ENCODE data around the gene ZNF609.

Gene ZNF609

DNA sequence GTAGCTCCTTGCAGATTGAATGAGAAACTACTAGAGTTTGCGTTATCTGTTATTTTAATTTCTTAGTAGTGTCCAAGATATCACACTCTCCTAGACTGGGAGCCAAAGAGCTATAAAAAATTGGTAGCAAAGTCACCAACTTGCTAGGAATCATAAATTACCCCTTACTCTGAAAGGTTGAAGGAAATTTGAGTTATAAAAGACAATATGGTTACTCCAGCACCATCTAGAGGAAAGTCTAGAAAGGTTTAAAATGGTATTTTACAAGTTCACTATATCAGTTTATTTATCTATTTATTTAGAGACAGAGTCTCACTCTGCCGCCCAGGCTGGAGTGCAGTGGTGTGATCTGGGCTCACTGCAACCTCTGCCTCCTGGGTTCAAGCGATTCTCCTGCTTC is 193.4 kb downstream of the ZNF609 start:
- Histone ChIP-seq H3K36me3 (ENCODE audit: control insufficient read depth in 5 of 5, insufficient read depth in 5 of 5, low read length in 5 of 5) (peaks cover 0 to 2% (median 0%) of the 10 kb centered on the region in 5 donors), H3K9ac (ENCODE audit: low read length in 5 of 5) (no peak overlapping the region), H3K27me3 (ENCODE audit: control insufficient read depth in 5 of 5, insufficient read depth in 4 of 5, low read length in 5 of 5) (no peaks in the 10 kb centered on the region), H3K27ac (ENCODE audit: low read depth, low read length) (no peak overlapping the region), H3K4me3 (ENCODE audit: low read depth in 1 of 5, low read length in 5 of 5) (no peak overlapping the region), H3K4me1 (ENCODE audit: control insufficient read depth in 5 of 5, insufficient read depth in 5 of 5, low read length in 5 of 5) (peaks cover 0 to 7% (median 0%) of the 10 kb centered on the region in 5 donors), H3K9me3 (ENCODE audit: control insufficient read depth in 5 of 5, low read length in 5 of 5) (no peaks in the 10 kb centered on the region)

DNA sequence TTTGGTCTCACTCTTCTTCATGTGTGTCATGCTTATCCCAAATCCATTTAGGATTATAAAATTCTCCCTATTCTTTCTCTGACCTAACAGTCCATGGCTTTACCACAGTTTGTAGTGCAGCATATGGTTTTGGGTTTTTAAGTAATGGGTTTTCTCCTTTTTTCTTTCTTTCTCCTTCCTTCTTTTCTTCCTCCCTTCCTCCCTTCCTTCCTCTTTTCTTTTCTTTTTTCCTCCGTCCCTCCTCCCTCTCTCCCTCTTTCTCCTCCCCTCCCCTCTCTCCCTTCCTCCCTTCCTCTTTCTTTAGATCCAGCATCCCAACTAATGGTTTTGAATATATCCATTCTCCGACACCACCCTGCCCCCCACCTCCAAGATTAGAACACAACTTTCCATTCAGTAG is 196.1 kb downstream of the ZNF609 start:
- Histone ChIP-seq H3K36me3 (ENCODE audit: control insufficient read depth in 5 of 5, insufficient read depth in 5 of 5, low read length in 5 of 5) (peaks cover 0 to 2% (median 0%) of the 10 kb centered on the region in 5 donors), H3K4me1 (ENCODE audit: control insufficient read depth in 5 of 5, insufficient read depth in 5 of 5, low read length in 5 of 5) (peaks cover 0 to 7% (median 0%) of the 10 kb centered on the region in 5 donors), H3K27me3 (ENCODE audit: control insufficient read depth in 5 of 5, insufficient read depth in 4 of 5, low read length in 5 of 5) (no peaks in the 10 kb centered on the region), H3K4me3 (ENCODE audit: low read depth in 1 of 5, low read length in 5 of 5) (no peak overlapping the region), H3K27ac (ENCODE audit: low read depth, low read length) (no peak overlapping the region), H3K9me3 (ENCODE audit: control insufficient read depth in 5 of 5, low read length in 5 of 5) (no peaks in the 10 kb centered on the region), H3K9ac (ENCODE audit: low read length in 5 of 5) (no peak overlapping the region)

DNA sequence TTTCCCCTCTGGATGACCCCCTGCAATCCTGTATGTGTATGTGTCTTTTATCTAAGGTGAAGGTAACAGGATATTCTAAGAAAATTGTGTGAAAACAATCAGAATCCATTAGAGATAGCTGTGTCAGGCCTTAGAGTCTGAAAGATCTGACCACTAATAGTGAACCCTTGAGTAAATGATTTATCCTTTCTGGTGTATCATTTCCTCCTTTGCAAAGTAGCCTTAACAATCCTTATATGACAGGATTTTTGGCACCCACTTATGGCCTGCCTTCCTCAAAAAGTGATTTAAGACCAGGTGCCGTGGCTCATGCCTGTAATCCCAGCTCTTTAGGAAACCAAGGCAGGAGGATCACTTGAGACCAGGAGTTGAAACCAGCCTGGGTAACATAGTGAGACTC is 204.8 kb downstream of the ZNF609 start:
- H3K9me3 ChIP-seq (ENCODE audit: control insufficient read depth in 5 of 5, low read length in 5 of 5) = no peaks in the 10 kb centered on the region
- no peak overlapping the region for H3K27ac ChIP-seq (ENCODE audit: low read depth, low read length)
- H3K4me3 ChIP-seq (ENCODE audit: low read depth in 1 of 5, low read length in 5 of 5) = no peak overlapping the region

GRCh38 chr15:64667736-64668161 is 207.4 kb downstream of the ZNF609 start:
- H3K36me3 ChIP-seq (ENCODE audit: control insufficient read depth in 5 of 5, insufficient read depth in 5 of 5, low read length in 5 of 5) = peaks cover 0 to 4% (median 3%) of the 10 kb centered on the region in 5 donors
- H3K27ac ChIP-seq (ENCODE audit: low read depth, low read length) = no peak overlapping the region
- H3K4me3 ChIP-seq (ENCODE audit: low read depth in 1 of 5, low read length in 5 of 5) = no peak overlapping the region
- H3K27me3 ChIP-seq (ENCODE audit: control insufficient read depth in 5 of 5, insufficient read depth in 4 of 5, low read length in 5 of 5) = no peaks in the 10 kb centered on the region
- peaks cover 0 to 3% (median 0%) of the 10 kb centered on the region in 5 donors for H3K4me1 ChIP-seq (ENCODE audit: control insufficient read depth in 5 of 5, insufficient read depth in 5 of 5, low read length in 5 of 5)
- no peaks in the 10 kb centered on the region for H3K9me3 ChIP-seq (ENCODE audit: control insufficient read depth in 5 of 5, low read length in 5 of 5)
- H3K9ac ChIP-seq (ENCODE audit: low read length in 5 of 5) = no peak overlapping the region

More for the DNA sequence above, 204.8 kb downstream of the ZNF609 start:
- H3K9ac ChIP-seq (ENCODE audit: low read length in 5 of 5) = no peak overlapping the region
- H3K4me1 ChIP-seq (ENCODE audit: control insufficient read depth in 5 of 5, insufficient read depth in 5 of 5, low read length in 5 of 5) = no peaks in the 10 kb centered on the region
- no peaks in the 10 kb centered on the region for H3K27me3 ChIP-seq (ENCODE audit: control insufficient read depth in 5 of 5, insufficient read depth in 4 of 5, low read length in 5 of 5)
- peaks cover 0 to 3% (median 2%) of the 10 kb centered on the region in 5 donors for H3K36me3 ChIP-seq (ENCODE audit: control insufficient read depth in 5 of 5, insufficient read depth in 5 of 5, low read length in 5 of 5)

DNA sequence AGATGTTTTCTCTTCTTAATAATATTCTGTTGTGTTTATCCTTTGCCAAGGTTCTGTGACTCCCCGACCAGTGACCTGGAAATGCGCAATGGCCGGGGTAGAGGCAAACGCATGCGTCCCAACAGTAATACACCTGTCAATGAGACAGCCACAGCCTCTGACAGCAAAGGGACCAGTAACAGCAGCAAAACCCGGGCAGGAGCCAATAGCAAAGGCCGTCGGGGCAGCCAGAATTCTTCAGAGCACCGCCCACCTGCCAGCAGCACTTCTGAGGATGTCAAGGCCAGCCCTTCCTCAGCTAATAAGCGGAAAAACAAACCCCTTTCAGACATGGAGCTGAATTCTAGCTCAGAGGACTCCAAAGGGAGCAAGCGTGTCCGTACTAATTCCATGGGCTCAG is 213.5 kb downstream of the ZNF609 start:
- no peak overlapping the region for H3K4me3 ChIP-seq (ENCODE audit: low read depth in 1 of 5, low read length in 5 of 5)
- H3K9ac ChIP-seq (ENCODE audit: low read length in 5 of 5) = no peak overlapping the region
- H3K27me3 ChIP-seq (ENCODE audit: control insufficient read depth in 5 of 5, insufficient read depth in 4 of 5, low read length in 5 of 5) = no peaks in the 10 kb centered on the region
- no peaks in the 10 kb centered on the region for H3K9me3 ChIP-seq (ENCODE audit: control insufficient read depth in 5 of 5, low read length in 5 of 5)
- H3K4me1 ChIP-seq (ENCODE audit: control insufficient read depth in 5 of 5, insufficient read depth in 5 of 5, low read length in 5 of 5) = peaks cover 0 to 3% (median 0%) of the 10 kb centered on the region in 5 donors
- H3K27ac ChIP-seq (ENCODE audit: low read depth, low read length) = no peak overlapping the region
- peaks cover 5 to 40% (median 37%) of the 10 kb centered on the region in 5 donors for H3K36me3 ChIP-seq (ENCODE audit: control insufficient read depth in 5 of 5, insufficient read depth in 5 of 5, low read length in 5 of 5)

DNA sequence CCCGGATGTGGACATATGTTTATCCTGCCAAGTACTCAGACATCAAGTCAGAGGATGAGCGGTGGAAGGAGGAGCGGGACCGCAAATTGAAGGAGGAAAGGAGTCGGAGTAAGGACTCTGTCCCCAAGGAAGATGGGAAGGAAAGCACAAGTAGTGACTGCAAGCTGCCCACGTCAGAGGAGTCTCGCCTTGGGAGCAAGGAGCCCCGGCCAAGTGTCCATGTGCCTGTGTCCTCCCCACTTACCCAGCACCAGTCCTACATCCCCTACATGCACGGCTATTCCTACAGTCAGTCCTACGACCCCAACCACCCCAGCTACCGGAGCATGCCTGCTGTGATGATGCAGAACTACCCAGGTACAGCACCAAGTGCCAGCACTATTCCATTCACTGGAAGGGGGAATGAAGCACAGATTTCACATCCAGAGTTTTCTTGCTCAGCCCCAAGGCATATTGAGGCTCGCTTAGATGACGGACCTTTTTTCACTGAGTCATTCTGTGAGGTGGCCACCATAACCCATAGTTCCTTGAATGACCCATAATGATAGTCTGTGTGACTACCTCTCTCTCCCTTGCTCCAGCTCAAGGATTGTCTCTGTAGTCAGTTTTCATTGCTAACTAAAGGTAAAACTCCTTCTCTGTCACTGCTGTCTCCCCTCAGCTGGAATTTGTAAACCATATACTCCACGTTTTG is 217.9 kb downstream of the ZNF609 start:
- Histone ChIP-seq H3K4me3 (ENCODE audit: low read depth in 1 of 5, low read length in 5 of 5) (no peak overlapping the region), H3K4me1 (ENCODE audit: control insufficient read depth in 5 of 5, insufficient read depth in 5 of 5, low read length in 5 of 5) (peaks cover 0 to 8% (median 0%) of the 10 kb centered on the region in 5 donors), H3K27ac (ENCODE audit: low read depth, low read length) (no peak overlapping the region), H3K27me3 (ENCODE audit: control insufficient read depth in 5 of 5, insufficient read depth in 4 of 5, low read length in 5 of 5) (no peaks in the 10 kb centered on the region), H3K9ac (ENCODE audit: low read length in 5 of 5) (no peak overlapping the region), H3K36me3 (ENCODE audit: control insufficient read depth in 5 of 5, insufficient read depth in 5 of 5, low read length in 5 of 5) (peaks cover 14 to 83% (median 71%) of the 10 kb centered on the region in 5 donors), H3K9me3 (ENCODE audit: control insufficient read depth in 5 of 5, low read length in 5 of 5) (no peaks in the 10 kb centered on the region)

DNA sequence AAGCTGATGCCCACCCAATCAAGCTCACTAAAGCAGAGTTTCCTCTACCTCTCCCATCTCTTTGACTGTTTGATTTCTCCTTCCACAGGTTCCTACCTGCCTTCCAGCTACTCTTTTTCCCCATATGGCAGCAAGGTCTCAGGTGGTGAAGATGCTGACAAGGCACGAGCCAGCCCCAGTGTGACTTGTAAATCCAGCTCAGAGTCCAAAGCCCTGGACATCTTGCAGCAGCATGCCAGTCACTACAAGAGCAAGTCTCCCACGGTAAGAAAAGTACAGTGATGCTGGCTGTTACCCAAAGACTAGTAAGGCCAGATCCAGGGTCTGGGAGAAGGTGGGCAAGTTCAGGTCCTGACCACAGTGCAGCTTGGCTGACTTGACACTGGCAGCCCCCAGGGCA is 219.7 kb downstream of the ZNF609 start:
- H3K36me3 ChIP-seq (ENCODE audit: control insufficient read depth in 5 of 5, insufficient read depth in 5 of 5, low read length in 5 of 5) = peaks cover 17 to 79% (median 71%) of the 10 kb centered on the region in 5 donors
- no peak overlapping the region for H3K4me3 ChIP-seq (ENCODE audit: low read depth in 1 of 5, low read length in 5 of 5)
- no peak overlapping the region for H3K27ac ChIP-seq (ENCODE audit: low read depth, low read length)
- no peaks in the 10 kb centered on the region for H3K9me3 ChIP-seq (ENCODE audit: control insufficient read depth in 5 of 5, low read length in 5 of 5)
- peaks cover 0 to 11% (median 5%) of the 10 kb centered on the region in 5 donors for H3K4me1 ChIP-seq (ENCODE audit: control insufficient read depth in 5 of 5, insufficient read depth in 5 of 5, low read length in 5 of 5)
- H3K9ac ChIP-seq (ENCODE audit: low read length in 5 of 5) = no peak overlapping the region
- no peaks in the 10 kb centered on the region for H3K27me3 ChIP-seq (ENCODE audit: control insufficient read depth in 5 of 5, insufficient read depth in 4 of 5, low read length in 5 of 5)

DNA sequence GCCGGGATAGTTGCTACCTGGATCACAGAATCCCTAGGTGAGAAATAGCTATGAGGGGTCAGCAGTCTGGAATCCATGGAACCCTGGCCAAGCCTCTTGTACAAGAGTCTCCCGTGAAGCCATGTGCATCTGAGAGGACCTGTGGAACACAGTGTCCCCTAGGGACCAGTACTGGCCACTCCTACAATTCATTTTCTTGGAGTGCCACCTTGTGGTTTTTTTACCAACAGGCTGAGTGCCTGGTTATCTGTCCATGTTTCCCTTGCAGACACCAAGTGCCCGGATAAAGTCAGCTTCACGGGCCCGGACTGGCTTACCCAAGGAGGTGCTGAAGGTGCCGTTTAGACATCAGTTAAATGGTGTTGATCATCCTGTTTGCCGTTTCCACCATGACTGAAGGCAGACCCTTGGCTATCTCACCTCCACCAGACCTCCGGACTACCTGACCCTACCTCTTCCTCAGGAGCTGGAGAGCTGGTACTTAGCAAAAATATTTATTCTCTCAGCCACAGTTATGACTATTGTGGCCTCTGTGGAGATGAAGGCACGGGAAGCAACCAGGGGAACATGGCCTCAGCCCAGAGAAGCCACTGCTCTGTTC is 221.1 kb downstream of the ZNF609 start:
- no peak overlapping the region for H3K9ac ChIP-seq (ENCODE audit: low read length in 5 of 5)
- H3K27me3 ChIP-seq (ENCODE audit: control insufficient read depth in 5 of 5, insufficient read depth in 4 of 5, low read length in 5 of 5) = no peaks in the 10 kb centered on the region
- no peak overlapping the region for H3K4me3 ChIP-seq (ENCODE audit: low read depth in 1 of 5, low read length in 5 of 5)
- peaks cover 17 to 76% (median 69%) of the 10 kb centered on the region in 5 donors for H3K36me3 ChIP-seq (ENCODE audit: control insufficient read depth in 5 of 5, insufficient read depth in 5 of 5, low read length in 5 of 5)
- H3K27ac ChIP-seq (ENCODE audit: low read depth, low read length) = no peak overlapping the region
- no peaks in the 10 kb centered on the region for H3K9me3 ChIP-seq (ENCODE audit: control insufficient read depth in 5 of 5, low read length in 5 of 5)
- peaks cover 0 to 11% (median 5%) of the 10 kb centered on the region in 5 donors for H3K4me1 ChIP-seq (ENCODE audit: control insufficient read depth in 5 of 5, insufficient read depth in 5 of 5, low read length in 5 of 5)

DNA sequence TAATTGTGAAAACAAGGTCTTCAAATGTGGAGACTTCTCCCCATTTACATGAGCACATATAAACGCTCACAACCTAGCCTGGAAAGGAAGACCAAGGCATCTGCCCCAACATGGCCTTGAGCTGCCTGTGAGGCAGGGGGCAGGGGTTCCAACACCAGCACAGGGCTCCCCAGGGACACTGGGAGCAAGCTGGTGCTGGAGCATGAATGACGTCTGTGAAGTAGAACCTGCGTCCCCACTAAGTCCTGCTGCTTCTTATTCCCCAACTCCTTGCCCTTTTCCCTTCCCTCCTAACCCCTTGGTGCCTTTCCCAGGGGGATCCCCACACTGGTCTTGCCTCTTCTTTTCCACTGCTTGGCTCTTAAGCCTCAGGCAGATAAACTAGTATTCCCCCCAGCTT is 221.9 kb downstream of the ZNF609 start:
- Histone ChIP-seq H3K36me3 (ENCODE audit: control insufficient read depth in 5 of 5, insufficient read depth in 5 of 5, low read length in 5 of 5) (peaks cover 17 to 84% (median 75%) of the 10 kb centered on the region in 5 donors), H3K27ac (ENCODE audit: low read depth, low read length) (no peak overlapping the region), H3K4me1 (ENCODE audit: control insufficient read depth in 5 of 5, insufficient read depth in 5 of 5, low read length in 5 of 5) (peaks cover 0 to 11% (median 9%) of the 10 kb centered on the region in 5 donors), H3K9me3 (ENCODE audit: control insufficient read depth in 5 of 5, low read length in 5 of 5) (no peaks in the 10 kb centered on the region), H3K4me3 (ENCODE audit: low read depth in 1 of 5, low read length in 5 of 5) (no peak overlapping the region), H3K9ac (ENCODE audit: low read length in 5 of 5) (peak overlapping the region in 2 of 5 donors; percentile 2 to 20), H3K27me3 (ENCODE audit: control insufficient read depth in 5 of 5, insufficient read depth in 4 of 5, low read length in 5 of 5) (no peaks in the 10 kb centered on the region)

- Histone ChIP-seq H3K9ac (ENCODE audit: low read length in 5 of 5) (peak overlapping the region in 2 of 5 donors; percentile 31 to 35), H3K9me3 (ENCODE audit: control insufficient read depth in 5 of 5, low read length in 5 of 5) (no peaks in the 10 kb centered on the region), H3K36me3 (ENCODE audit: control insufficient read depth in 5 of 5, insufficient read depth in 5 of 5, low read length in 5 of 5) (peaks cover 17 to 90% (median 80%) of the 10 kb centered on the region in 5 donors), H3K27me3 (ENCODE audit: control insufficient read depth in 5 of 5, insufficient read depth in 4 of 5, low read length in 5 of 5) (no peaks in the 10 kb centered on the region), H3K4me1 (ENCODE audit: control insufficient read depth in 5 of 5, insufficient read depth in 5 of 5, low read length in 5 of 5) (peaks cover 0 to 15% (median 11%) of the 10 kb centered on the region in 5 donors), H3K4me3 (ENCODE audit: low read depth in 1 of 5, low read length in 5 of 5) (no peak overlapping the region), H3K27ac (ENCODE audit: low read depth, low read length) (no peak overlapping the region)
Observed at GRCh38 chr15:64683378-64683777, 223.0 kb downstream of the ZNF609 start.
